ENCODE data around the gene BTBD9.

GRCh38 chr6:38305995-38306681, 333.6 kb downstream of the BTBD9 start:
- TF ChIP-seq FOSL2 (IDR thresholded peaks at IDR 0.05) (no peak), FOSL2 (CRISPR knock-in tag; IDR thresholded peaks at IDR 0.05) (no peak), PBX3 (IDR thresholded peaks at IDR 0.05) (no peak), RFX5 (IDR thresholded peaks at IDR 0.05) (no peak), CTCF (IDR thresholded peaks at IDR 0.05) (no peak), JUNB (IDR thresholded peaks at IDR 0.05) (no peak)

Data from A549 (cell line).